HG03139 (cell line): ENCODE data around the gene FNDC3A.

Experiments
- ATAC-seq: cut with Tn5 transposase; IDR thresholded peaks from one replicate; pipeline ENCODE4 v1.9.1; 2021; ENCODE audit not compliant: unreplicated experiment

The FNDC3A gene

DNA sequence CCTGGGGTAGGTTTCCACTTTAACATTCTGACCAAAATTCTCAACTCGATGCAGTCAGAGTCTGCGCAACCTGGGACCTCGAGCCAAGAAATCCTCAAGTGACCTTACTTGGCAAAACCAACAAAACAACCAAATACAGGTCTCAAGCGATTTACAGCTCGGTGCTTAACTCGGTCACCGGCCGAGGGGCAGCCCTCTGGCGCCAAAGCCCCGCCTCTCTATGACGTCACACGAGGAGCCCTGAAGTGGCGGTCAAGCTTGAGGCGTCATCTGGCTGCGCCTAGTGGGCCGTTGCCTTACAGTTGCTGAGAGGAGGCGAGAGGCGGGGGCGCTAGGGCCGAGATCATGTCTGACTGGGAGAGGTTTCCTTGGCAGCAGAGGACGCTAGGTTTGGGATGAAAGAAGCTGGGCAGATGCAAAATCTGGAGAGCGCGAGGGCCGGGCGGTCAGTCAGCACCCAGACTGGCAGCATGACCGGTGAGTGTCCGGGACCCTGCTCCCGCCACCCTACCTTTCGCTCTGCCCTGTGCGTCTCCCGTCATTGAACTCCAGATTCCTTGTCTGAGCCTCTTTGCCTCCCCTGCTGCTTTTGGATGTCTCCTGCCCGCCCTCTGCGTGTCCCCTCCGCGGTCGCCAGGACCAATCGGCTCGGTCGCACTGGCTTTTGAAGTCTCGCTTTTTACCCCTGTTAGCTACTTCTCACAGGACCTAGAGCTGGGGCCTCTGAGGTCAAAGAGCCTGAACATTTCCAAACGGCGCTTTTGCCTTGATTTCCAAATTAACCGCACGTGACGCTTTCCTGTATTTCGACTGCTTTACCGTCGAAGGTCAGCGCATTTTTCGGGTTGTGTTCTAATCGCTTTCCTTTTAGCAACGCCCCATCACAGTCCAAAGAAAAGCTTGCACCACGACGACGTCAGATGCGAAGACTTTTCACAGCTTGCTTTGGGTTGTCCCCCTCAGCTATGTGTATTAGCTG lies 272.2 kb downstream of the FNDC3A start, which contains the start of gene CDADC1:
CDADC1 (plus strand) TSS at position 283 of the 979 bp plus-strand sequence; CDS start at position 396, 113 bp downstream.
- peak; percentile 92 for ATAC-seq

DNA sequence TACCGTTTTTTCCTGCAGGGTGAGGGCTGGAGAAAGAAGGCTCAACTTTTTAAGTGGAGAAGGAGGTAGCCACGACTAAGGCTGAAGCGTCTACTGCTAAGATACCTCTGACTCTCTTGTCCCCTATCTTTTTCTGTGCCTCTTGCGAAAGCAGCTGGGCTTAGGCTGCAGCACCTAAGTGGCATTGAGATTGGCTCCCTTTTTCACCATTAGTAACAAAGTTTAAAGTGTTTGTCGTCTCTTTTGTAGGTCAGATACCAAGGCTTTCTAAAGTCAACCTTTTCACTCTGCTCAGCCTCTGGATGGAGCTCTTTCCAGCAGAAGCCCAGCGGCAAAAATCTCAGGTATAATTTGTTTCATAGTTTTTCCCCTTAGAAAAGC lies 272.9 kb downstream of the FNDC3A start:
- ATAC-seq, result no peak

DNA sequence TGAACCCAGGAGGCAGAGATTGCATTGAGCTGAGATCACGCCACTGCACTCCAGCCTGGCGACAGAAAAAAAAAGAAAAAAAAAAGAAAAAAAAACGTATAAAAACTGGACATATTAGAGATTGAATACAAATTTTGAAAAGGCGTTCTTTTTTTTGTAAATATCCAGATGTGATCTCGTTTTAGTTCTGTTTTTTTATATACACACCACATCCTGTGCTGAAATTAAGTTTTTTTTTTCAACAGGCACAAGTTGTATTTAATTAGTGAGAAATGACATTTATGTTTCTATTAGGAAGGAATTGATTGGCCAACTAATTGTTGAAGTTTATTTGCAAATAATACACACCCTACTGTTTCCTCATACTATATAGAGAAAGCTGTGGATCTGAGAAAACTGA lies 275.6 kb downstream of the FNDC3A start:
- no peak for ATAC-seq

- no peak for ATAC-seq
Observed at GRCh38 chr13:49253310-49253709, 277.6 kb downstream of the FNDC3A start.

- ATAC-seq, result no peak
Observed at GRCh38 chr13:49254007-49254406, 278.3 kb downstream of the FNDC3A start.

- no peak for ATAC-seq
Observed at GRCh38 chr13:49256841-49257240, 281.1 kb downstream of the FNDC3A start.

- no peak for ATAC-seq
Observed at GRCh38 chr13:49258089-49258796, 282.5 kb downstream of the FNDC3A start.
